ENCODE results near the gene ATPAF1.

Gene ATPAF1

GRCh38 chr1:46589529-46589928, 78.6 kb downstream of the ATPAF1 start:
- H3K4me2 ChIP-seq (ENCODE audit: low read length) = no peak overlapping the region
- no peaks in the 10 kb centered on the region for H3K27me3 ChIP-seq (ENCODE audit: insufficient read depth, low read length)
- no peaks in the 10 kb centered on the region for H3F3A ChIP-seq (ENCODE audit: insufficient read depth, low read length)
- no peak overlapping the region for H2AFZ ChIP-seq (ENCODE audit: low read length)
- no peak overlapping the region for H3K4me3 ChIP-seq (ENCODE audit: low read depth, low read length, poor library complexity, severe bottlenecking)
- peaks cover 10% of the 10 kb centered on the region for H3K9me3 ChIP-seq (ENCODE audit: low read length)
- no peak overlapping the region for H3K9ac ChIP-seq (ENCODE audit: low read length)
- H3K27ac ChIP-seq (ENCODE audit: low read depth, low read length, poor library complexity, severe bottlenecking) = no peak overlapping the region
- no peaks in the 10 kb centered on the region for H3K79me2 ChIP-seq (ENCODE audit: insufficient read depth, low read length)
- no peak for TF ChIP-seq CTCF (IDR thresholded peaks at IDR 0.05; ENCODE audit: low read length)
- TF ChIP-seq EZH2 (IDR thresholded peaks at IDR 0.05; ENCODE audit: borderline replicate concordance, low read length) = no peak
- no peaks in the 10 kb centered on the region for H3K9me2 ChIP-seq (ENCODE audit: low read depth, low read length)
- H3K36me3 ChIP-seq (ENCODE audit: insufficient read depth, low read length) = peaks cover 54% of the 10 kb centered on the region
- H3K4me1 ChIP-seq (ENCODE audit: insufficient read depth, low read length, severe bottlenecking) = no peaks in the 10 kb centered on the region
- no peaks in the 10 kb centered on the region for H4K20me1 ChIP-seq (ENCODE audit: insufficient read depth, low read length)

DNA sequence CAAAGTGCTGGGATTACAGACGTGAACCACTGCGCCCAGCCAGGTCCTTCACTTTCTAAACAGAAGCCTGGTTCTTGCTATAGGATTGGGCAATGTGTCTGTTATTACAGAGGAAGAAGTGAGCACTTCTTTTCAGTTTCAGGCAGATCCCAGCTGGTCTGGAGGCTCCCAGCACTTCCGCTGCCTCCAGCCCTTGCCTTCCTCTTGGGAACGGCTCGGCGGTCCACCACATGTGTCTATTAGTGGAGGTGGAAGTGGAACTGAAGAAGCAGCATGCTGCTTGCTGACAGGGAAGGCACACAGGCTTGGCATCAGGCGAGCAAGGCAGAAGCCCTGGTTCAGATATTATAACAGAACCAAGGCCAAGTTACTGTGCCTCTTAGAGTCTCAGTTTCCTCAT, 81.1 kb downstream of the ATPAF1 start:
- Histone ChIP-seq H2AFZ (ENCODE audit: low read length) (no peak overlapping the region), H3K9me3 (ENCODE audit: low read length) (peaks cover 10% of the 10 kb centered on the region), H3K4me2 (ENCODE audit: low read length) (no peak overlapping the region), H3K79me2 (ENCODE audit: insufficient read depth, low read length) (no peaks in the 10 kb centered on the region), H3K36me3 (ENCODE audit: insufficient read depth, low read length) (peaks cover 45% of the 10 kb centered on the region), H4K20me1 (ENCODE audit: insufficient read depth, low read length) (no peaks in the 10 kb centered on the region), H3K9me2 (ENCODE audit: low read depth, low read length) (no peaks in the 10 kb centered on the region), H3K4me3 (ENCODE audit: low read depth, low read length, poor library complexity, severe bottlenecking) (no peak overlapping the region), H3F3A (ENCODE audit: insufficient read depth, low read length) (no peaks in the 10 kb centered on the region), H3K9ac (ENCODE audit: low read length) (no peak overlapping the region), H3K27ac (ENCODE audit: low read depth, low read length, poor library complexity, severe bottlenecking) (no peak overlapping the region), H3K4me1 (ENCODE audit: insufficient read depth, low read length, severe bottlenecking) (no peaks in the 10 kb centered on the region), H3K27me3 (ENCODE audit: insufficient read depth, low read length) (no peaks in the 10 kb centered on the region)
- TF ChIP-seq CTCF (IDR thresholded peaks at IDR 0.05; ENCODE audit: low read length) (no peak), EZH2 (IDR thresholded peaks at IDR 0.05; ENCODE audit: borderline replicate concordance, low read length) (no peak)

DNA sequence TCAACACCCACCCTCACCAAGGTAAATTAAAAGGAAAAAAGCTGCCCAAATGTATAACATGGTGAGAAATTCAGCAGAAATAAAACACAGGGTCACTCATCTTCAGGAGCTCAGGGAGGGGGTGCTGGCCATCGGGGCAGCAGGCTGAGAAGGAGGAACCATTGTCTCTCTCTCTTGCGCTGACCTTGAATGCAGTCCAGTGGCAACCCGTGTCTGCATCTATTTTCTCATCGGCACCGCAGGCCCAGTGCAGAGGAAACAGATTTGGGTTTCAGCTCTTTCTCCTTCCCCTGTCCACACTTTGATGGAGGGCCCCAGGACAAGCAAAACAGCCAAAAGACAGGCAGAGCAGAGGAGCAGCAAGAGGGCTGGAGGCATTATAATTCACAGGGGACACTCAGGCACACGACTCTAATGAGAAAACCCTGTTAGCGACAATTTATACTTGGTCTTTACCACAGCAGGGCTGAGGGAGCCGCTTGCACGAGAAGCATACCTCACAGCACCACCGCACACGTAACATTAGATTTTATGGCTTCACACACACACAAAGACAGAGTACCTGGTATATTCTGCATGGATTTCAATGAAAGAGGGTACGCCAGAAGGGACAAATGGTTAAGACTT, 82.7 kb downstream of the ATPAF1 start:
- Histone ChIP-seq H2AFZ (ENCODE audit: low read length) (no peak overlapping the region), H3K36me3 (ENCODE audit: insufficient read depth, low read length) (peaks cover 29% of the 10 kb centered on the region), H3K27me3 (ENCODE audit: insufficient read depth, low read length) (no peaks in the 10 kb centered on the region), H3K4me1 (ENCODE audit: insufficient read depth, low read length, severe bottlenecking) (no peaks in the 10 kb centered on the region), H3K27ac (ENCODE audit: low read depth, low read length, poor library complexity, severe bottlenecking) (no peak overlapping the region), H3K9ac (ENCODE audit: low read length) (no peak overlapping the region), H3F3A (ENCODE audit: insufficient read depth, low read length) (no peaks in the 10 kb centered on the region), H3K79me2 (ENCODE audit: insufficient read depth, low read length) (no peaks in the 10 kb centered on the region), H3K4me3 (ENCODE audit: low read depth, low read length, poor library complexity, severe bottlenecking) (no peak overlapping the region), H3K9me2 (ENCODE audit: low read depth, low read length) (no peaks in the 10 kb centered on the region), H4K20me1 (ENCODE audit: insufficient read depth, low read length) (no peaks in the 10 kb centered on the region), H3K9me3 (ENCODE audit: low read length) (peaks cover 10% of the 10 kb centered on the region), H3K4me2 (ENCODE audit: low read length) (no peak overlapping the region)
- no peak for TF ChIP-seq CTCF (IDR thresholded peaks at IDR 0.05; ENCODE audit: low read length)
